Suprapubic skin (tissue), 4 donors: Measurements from ENCODE around the gene PACSIN2. TPM values are rescaled to one million over a fixed set of nuclear protein-coding genes. Genes with fewer than 3 reads are reported as not detected.

Source experiments
- DNase-seq, 2 donors: peaks; one replicate each; pipeline ENCODE4 v3.0.0-alpha.2; 2019; ENCODE audit warnings: low spot score in 2 of 2
- H3K27ac ChIP-seq: fragments of 200-600 bp; sonication (generic); one replicate; pipeline ENCODE4 v1.5.1; 2019
- H3K27me3 ChIP-seq: fragments of 200-600 bp; sonication (generic); one replicate; pipeline ENCODE4 v1.5.1; 2019
- H3K36me3 ChIP-seq: fragments of 200-600 bp; sonication (generic); one replicate; pipeline ENCODE4 v1.5.1; 2019
- H3K4me1 ChIP-seq: fragments of 200-600 bp; sonication (generic); one replicate; pipeline ENCODE4 v1.5.1; 2019
- H3K4me3 ChIP-seq: fragments of 200-600 bp; sonication (generic); one replicate; pipeline ENCODE4 v1.5.1; 2019; ENCODE audit warnings: mild to moderate bottlenecking
- H3K9me3 ChIP-seq: fragments of 200-600 bp; sonication (generic); one replicate; pipeline ENCODE4 v1.5.1; 2019
- CTCF ChIP-seq, 2 donors: fragments of 200-600 bp in 1 of 2; fragments of 450-650 bp in 1 of 2; sonication (generic) in 1 of 2; IDR thresholded peaks; one replicate each; pipeline ENCODE4 v1.5.1; 2016 to 2019; ENCODE audit warnings: antibody characterized with exemption in 2 of 2, mild to moderate bottlenecking in 1 of 2, moderate library complexity in 1 of 2
- EP300 ChIP-seq: sonication (generic); formaldehyde crosslinking; IDR thresholded peaks from one replicate; pipeline ENCODE4 v1.6.1; 2017; ENCODE audit warnings: antibody characterized with exemption
- POLR2A ChIP-seq, 2 donors: fragments of 450-650 bp; IDR thresholded peaks; one replicate each; pipeline ENCODE4 v1.6.1; 2017; ENCODE audit warnings: antibody characterized with exemption in 2 of 2, mild to moderate bottlenecking in 2 of 2, moderate library complexity in 2 of 2
- POLR2AphosphoS5 ChIP-seq, 3 donors: sonication (generic); formaldehyde crosslinking; IDR thresholded peaks; one replicate each; pipeline ENCODE4 v1.6.1; 2017; ENCODE audit warnings: antibody characterized with exemption in 3 of 3
- WGBS: methylation state at CpG from one replicate; pipeline ENCODE4 v1.1.5; 2018; 5-methylcytosine and 5-hydroxymethylcytosine counted together
- total RNA-seq, 4 donors: library from RNA; depleted of rRNA; stranded (reverse); fragments of >200 nt; gene quantifications; one replicate each; pipeline ENCODE4 v1.1.0, GENCODE V29; 2016

Gene PACSIN2
- total RNA-seq, 4 donors from 2014 or later = 38.9 to 74.8 (median 55.3) TPM

GRCh38 chr22:42857845-42858481 is 157.0 kb downstream of the PACSIN2 start:
- no peak for TF ChIP-seq POLR2A (IDR thresholded peaks at IDR 0.05)
- no peak for TF ChIP-seq EP300
- no peak for TF ChIP-seq CTCF (IDR thresholded peaks at IDR 0.05)
- no peak for TF ChIP-seq POLR2AphosphoS5 (IDR thresholded peaks at IDR 0.05)
- H3K27me3 ChIP-seq = no peaks in the 10 kb centered on the region
- 94% methylated on average over 14 of the region's 14 CpGs for WGBS
- DNase-seq = no peak
- no peaks in the 10 kb centered on the region for H3K9me3 ChIP-seq
- no peaks in the 10 kb centered on the region for H3K36me3 ChIP-seq
- H3K4me1 ChIP-seq = peaks cover 29% of the 10 kb centered on the region
- peak overlapping the region; percentile 96 for H3K27ac ChIP-seq
- peak overlapping the region; percentile 80 for H3K4me3 ChIP-seq

- H3K27ac ChIP-seq = peak within 1 kb of the TSS; percentile 96
- no peaks in the 10 kb centered on the region for H3K27me3 ChIP-seq
- 7% methylated on average over 40 of the region's 111 CpGs for WGBS
- TF ChIP-seq POLR2AphosphoS5 (IDR thresholded peaks at IDR 0.05) (peak; percentile 52 to 83 (median 58)), POLR2A (IDR thresholded peaks at IDR 0.05) (peak; percentile 59 to 83), EP300 (no peak), CTCF (IDR thresholded peaks at IDR 0.05) (no peak)
- peak within 1 kb of the TSS; percentile 80 for H3K4me3 ChIP-seq
- no peaks in the 10 kb centered on the region for H3K36me3 ChIP-seq
- no peaks in the 10 kb centered on the region for H3K9me3 ChIP-seq
- H3K4me1 ChIP-seq = peaks cover 29% of the 10 kb centered on the region
- DNase-seq = peak; percentile 93 to 97
These were observed 157.9 kb downstream of the PACSIN2 start, which contains the start of gene ARFGAP3 for GRCh38 chr22:42856865-42857704. ARFGAP3 (minus strand) TSS chr22:42857273; CDS start chr22:42857182, 91 bp downstream.

- H3K4me1 ChIP-seq = peaks cover 29% of the 10 kb centered on the region
- DNase-seq = peak in 1 of 2 donors; percentile 87
- under 1% methylated on average over 26 of the region's 44 CpGs for WGBS
These were observed 158.6 kb downstream of the PACSIN2 start for GRCh38 chr22:42856179-42856864.

GRCh38 chr22:42855721-42856120 is 159.2 kb downstream of the PACSIN2 start:
- H3K36me3 ChIP-seq = no peaks in the 10 kb centered on the region
- no peaks in the 10 kb centered on the region for H3K9me3 ChIP-seq
- no peak for DNase-seq
- H3K4me1 ChIP-seq = peaks cover 26% of the 10 kb centered on the region
- H3K4me3 ChIP-seq = peak overlapping the region; percentile 80
- no peak for TF ChIP-seq CTCF (IDR thresholded peaks at IDR 0.05)
- no peak for TF ChIP-seq POLR2A (IDR thresholded peaks at IDR 0.05)
- no peak for TF ChIP-seq EP300
- TF ChIP-seq POLR2AphosphoS5 (IDR thresholded peaks at IDR 0.05) = no peak
- no peaks in the 10 kb centered on the region for H3K27me3 ChIP-seq
- WGBS = 35% methylated on average over 4 of the region's 4 CpGs
- H3K27ac ChIP-seq = peak overlapping the region; percentile 96

More at GRCh38 chr22:42856179-42856864, 158.6 kb downstream of the PACSIN2 start:
- H3K36me3 ChIP-seq = no peaks in the 10 kb centered on the region
- peak overlapping the region; percentile 80 for H3K4me3 ChIP-seq
- no peaks in the 10 kb centered on the region for H3K9me3 ChIP-seq
- H3K27ac ChIP-seq = peak overlapping the region; percentile 96
- TF ChIP-seq CTCF (IDR thresholded peaks at IDR 0.05) = no peak
- peak in 1 of 3 donors; percentile 34 for TF ChIP-seq POLR2AphosphoS5 (IDR thresholded peaks at IDR 0.05)
- TF ChIP-seq POLR2A (IDR thresholded peaks at IDR 0.05) = no peak
- no peak for TF ChIP-seq EP300
- H3K27me3 ChIP-seq = no peaks in the 10 kb centered on the region
